Fibroblast of pulmonary artery (primary cell): ENCODE results near the gene RABGAP1L.

Source experiments
- DNase-seq: peaks from one replicate; pipeline ENCODE4 v3.0.0-alpha.2; 2010; ENCODE audit warnings: low read depth
- H3K4me3 ChIP-seq: replicated peaks from 2 replicates; pipeline ENCODE4 v1.5.1; 2011; ENCODE audit warnings: low read depth, mild to moderate bottlenecking, control low read depth, low read length, moderate library complexity
- TF ChIP-seq, protein P1 (sequence below): IDR thresholded peaks from 2 replicates; pipeline ENCODE4 v1.5.1; 2011; ENCODE audit warnings: mild to moderate bottlenecking, control low read depth, low read length, inconsistent platforms; ENCODE audit errors: missing control alignments

Gene RABGAP1L

DNA sequence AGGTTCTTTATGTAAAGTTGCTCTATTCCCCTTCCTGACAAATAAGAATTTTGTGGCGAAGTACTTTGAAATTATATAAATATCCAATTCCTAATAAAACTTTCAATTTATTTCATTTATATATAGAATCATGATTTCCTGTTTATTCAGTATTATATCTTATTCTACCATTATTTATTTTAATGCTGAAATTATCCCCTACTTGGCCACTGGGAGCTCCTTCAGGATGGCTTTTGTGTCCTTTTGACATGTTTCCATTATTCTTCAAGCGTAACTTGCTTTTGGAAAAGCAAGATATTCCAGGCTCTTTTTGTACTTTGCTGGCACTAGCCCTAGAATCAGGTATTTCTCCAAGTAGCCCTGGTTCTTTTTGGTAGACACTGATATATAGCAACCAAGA, 773.3 kb downstream of the RABGAP1L start:
- DNase-seq = no peak
- TF ChIP-seq, protein P1, sequence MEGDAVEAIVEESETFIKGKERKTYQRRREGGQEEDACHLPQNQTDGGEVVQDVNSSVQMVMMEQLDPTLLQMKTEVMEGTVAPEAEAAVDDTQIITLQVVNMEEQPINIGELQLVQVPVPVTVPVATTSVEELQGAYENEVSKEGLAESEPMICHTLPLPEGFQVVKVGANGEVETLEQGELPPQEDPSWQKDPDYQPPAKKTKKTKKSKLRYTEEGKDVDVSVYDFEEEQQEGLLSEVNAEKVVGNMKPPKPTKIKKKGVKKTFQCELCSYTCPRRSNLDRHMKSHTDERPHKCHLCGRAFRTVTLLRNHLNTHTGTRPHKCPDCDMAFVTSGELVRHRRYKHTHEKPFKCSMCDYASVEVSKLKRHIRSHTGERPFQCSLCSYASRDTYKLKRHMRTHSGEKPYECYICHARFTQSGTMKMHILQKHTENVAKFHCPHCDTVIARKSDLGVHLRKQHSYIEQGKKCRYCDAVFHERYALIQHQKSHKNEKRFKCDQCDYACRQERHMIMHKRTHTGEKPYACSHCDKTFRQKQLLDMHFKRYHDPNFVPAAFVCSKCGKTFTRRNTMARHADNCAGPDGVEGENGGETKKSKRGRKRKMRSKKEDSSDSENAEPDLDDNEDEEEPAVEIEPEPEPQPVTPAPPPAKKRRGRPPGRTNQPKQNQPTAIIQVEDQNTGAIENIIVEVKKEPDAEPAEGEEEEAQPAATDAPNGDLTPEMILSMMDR = peak; percentile 7
- no peak overlapping the region for H3K4me3 ChIP-seq

DNA sequence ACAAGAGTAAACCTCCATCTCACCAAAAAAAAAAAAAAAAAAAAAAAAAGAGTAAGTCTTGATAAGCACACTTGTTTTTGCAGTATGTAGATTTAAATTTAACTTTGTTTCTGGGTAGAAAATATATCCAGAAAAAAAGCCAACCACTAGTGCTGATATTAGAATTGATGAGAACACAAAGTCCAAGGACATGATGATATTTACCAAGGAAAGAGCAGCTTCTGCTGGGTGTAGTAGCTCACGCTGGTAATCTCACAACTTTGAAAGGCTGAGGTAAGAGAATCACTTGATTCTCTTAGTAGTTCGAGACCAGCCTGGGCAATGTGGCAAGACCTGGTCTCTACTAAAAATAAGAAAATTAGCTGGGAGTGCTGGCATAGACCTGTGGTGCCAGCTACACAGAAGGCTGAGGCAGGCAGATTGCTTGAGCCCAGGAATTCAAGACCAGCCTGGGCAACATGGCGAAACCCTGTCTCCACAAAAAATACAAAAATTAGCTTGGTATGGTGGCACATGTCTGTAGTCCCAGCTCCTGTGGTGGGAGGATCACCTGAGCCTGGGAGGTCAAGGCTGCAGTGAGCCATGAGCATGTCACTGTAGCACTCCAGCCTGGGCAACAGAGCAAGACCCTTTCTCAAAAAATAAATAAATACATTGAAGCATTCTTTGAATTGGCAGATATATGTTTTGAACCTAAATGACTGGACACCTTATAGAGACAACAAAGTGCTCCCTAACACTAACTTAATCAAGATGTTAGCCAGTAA, 776.8 kb downstream of the RABGAP1L start:
- TF ChIP-seq, protein P1 = no peak
- no peak for DNase-seq
- no peak overlapping the region for H3K4me3 ChIP-seq

DNA sequence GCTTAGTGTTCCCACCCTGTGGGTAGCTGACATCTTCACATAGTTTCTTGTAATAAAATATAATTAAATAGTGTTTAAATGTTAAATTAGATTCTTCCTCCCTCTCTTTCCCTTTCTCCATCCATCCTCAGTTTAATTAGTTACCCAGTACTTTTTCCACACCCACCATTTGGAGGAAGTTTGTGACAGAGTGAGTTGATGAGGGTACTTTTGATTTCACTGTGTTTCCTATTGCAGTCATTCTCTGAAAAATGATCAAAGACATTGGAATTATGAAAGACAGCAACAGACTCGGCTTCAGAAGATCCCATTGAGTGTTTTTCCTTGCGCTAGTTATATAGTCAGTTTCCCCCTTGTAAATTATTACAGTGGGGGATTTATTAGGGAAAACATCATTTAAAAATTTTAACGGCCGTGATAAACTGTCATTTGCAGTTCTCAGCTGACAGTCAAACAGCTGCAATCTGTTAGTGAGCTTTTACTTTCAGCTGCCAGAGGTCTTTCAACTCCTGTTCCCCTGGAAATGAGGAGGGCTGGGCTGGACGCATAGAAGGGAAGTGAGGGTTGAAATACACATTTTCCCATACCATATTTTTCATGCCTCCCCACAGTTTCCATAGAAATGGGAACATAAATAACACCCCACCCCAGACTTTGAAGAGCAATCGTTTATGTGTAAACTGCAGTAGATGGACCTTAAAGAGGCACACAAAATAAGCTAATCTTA, 779.1 kb downstream of the RABGAP1L start:
- TF ChIP-seq, protein P1 = no peak
- no peak overlapping the region for H3K4me3 ChIP-seq
- DNase-seq = peak; percentile 26

DNA sequence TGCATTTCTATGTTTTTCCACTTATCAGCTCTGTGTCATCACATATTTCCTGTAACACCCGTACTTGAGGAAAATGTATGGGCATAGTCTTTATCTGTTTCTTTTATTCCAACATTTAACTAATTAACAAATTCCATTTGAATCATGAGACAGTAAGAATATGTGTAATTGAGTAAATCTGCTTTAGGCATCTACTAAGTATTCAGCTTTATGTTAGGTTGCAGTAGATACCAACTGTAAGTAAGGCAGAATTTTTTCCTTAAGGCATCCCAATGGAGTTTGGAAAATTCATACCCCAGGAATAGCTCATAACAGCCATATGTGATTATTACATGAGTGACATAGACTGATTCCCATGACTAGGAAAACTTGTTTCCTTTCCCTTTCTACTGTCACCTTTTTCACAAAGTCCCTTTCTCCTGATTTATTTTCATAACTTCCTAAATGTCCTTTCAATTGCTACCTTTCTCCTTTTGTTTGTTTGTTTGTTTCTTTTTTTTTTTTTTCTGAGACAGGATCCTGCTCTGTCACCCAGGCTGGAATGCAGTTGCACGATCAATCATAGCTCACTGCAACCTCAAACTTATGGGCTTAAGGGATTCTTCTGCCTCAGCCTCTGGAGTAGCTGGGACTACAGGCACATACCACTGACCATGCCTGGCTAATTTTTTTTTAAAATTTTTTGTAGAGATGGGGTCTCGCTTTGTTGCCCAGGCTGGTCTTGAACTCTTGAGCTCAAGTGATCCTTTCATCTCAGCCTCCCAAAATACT, 780.6 kb downstream of the RABGAP1L start:
- no peak for DNase-seq
- H3K4me3 ChIP-seq = no peak overlapping the region
- TF ChIP-seq, protein P1 = no peak

DNA sequence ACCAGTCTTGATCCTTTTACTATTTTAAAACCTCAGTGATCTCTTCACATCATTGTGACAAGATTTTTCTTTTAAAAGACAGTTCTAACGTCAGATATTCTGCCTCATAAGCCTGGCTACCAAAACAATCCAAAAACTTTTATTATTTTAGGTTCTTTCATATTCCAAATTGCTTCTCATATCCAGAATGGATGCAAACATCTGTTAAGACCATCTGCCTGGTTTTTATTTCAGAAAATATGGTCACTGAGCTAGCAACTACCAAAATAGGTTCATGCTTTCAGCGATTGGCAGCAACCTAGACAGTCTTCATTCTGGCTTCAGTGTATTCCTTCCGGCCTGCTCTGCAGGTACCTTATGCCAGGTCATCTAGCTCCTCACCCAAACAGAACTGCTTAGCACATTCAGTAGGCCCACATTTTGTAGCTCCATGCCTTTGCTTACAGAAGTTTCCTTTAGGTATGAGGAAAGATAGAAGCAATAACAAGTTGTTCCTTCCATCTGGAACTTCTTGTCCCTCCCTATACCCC, 781.4 kb downstream of the RABGAP1L start:
- TF ChIP-seq, protein P1 = no peak
- no peak for DNase-seq
- H3K4me3 ChIP-seq = no peak overlapping the region

DNA sequence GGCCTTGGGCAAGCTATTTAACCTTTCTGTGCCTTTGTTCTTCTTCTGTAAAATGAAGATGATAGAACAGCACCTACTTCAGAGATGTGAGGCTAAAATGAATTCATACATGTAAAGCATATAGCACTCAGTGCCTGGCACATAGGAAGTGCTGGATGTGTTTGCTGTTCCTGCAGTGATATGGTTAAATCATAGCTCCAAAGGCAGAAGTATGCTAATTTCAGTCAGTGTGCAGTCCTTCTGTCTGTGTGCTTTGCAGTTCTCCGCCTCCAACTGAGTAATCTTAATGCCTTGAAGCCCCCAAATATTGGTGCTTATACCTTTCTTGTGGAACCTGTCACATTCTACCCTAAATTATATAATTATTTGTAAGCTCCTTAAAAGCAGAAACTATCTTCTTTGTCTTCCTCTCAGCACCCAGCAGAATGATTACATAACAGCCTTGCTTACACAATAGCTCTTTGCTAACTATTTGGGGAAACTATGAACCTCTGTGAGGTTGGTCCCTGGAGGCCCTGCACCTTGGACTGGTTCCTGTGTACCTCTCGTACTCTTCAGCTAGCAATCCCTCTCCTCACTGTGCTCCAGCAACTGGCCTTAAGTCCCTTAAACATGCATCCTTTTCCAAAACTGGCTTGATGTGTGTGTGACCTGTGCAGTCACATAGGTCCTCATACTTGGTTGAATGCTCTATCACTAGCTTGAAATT, 783.4 kb downstream of the RABGAP1L start:
- H3K4me3 ChIP-seq = no peak overlapping the region
- TF ChIP-seq, protein P1 = no peak
- DNase-seq = peak; percentile 45
